Loucy (cell line): Measurements from ENCODE around the gene CCR7.

Experiments
- CTCF ChIP-seq: fragments of 200-600 bp; sonication (generic); conservative IDR thresholded peaks from 2 replicates; pipeline ENCODE4 v1.5.1; 2014; ENCODE audit warnings: mild to moderate bottlenecking, antibody characterized with exemption, low read length
- EZH2phosphoT487 ChIP-seq: fragments of 200-600 bp; IDR thresholded peaks from 2 replicates; pipeline ENCODE4 v1.6.1; 2018; ENCODE audit warnings: antibody characterized with exemption, mild to moderate bottlenecking, moderate library complexity, borderline replicate concordance

GRCh38 chr17:40547079-40547784, 18.0 kb downstream of the CCR7 start:
- no peak for TF ChIP-seq CTCF
- TF ChIP-seq EZH2phosphoT487, result no peak
